Stimulated activated naive CD4-positive, alpha-beta T cell treated with Interleukin-2 at 50 U/mL for 16 hours (primary cell): ENCODE results near the gene E2F2.
A peak's percentile ranks its signal among the peaks of the same experiment; 100 is the strongest.

Experiments
- DNase-seq: peaks from one replicate; lab custom pipeline; 2025; lab: John Stamatoyannopoulos, UW

The E2F2 gene, protein sequence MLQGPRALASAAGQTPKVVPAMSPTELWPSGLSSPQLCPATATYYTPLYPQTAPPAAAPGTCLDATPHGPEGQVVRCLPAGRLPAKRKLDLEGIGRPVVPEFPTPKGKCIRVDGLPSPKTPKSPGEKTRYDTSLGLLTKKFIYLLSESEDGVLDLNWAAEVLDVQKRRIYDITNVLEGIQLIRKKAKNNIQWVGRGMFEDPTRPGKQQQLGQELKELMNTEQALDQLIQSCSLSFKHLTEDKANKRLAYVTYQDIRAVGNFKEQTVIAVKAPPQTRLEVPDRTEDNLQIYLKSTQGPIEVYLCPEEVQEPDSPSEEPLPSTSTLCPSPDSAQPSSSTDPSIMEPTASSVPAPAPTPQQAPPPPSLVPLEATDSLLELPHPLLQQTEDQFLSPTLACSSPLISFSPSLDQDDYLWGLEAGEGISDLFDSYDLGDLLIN

DNA sequence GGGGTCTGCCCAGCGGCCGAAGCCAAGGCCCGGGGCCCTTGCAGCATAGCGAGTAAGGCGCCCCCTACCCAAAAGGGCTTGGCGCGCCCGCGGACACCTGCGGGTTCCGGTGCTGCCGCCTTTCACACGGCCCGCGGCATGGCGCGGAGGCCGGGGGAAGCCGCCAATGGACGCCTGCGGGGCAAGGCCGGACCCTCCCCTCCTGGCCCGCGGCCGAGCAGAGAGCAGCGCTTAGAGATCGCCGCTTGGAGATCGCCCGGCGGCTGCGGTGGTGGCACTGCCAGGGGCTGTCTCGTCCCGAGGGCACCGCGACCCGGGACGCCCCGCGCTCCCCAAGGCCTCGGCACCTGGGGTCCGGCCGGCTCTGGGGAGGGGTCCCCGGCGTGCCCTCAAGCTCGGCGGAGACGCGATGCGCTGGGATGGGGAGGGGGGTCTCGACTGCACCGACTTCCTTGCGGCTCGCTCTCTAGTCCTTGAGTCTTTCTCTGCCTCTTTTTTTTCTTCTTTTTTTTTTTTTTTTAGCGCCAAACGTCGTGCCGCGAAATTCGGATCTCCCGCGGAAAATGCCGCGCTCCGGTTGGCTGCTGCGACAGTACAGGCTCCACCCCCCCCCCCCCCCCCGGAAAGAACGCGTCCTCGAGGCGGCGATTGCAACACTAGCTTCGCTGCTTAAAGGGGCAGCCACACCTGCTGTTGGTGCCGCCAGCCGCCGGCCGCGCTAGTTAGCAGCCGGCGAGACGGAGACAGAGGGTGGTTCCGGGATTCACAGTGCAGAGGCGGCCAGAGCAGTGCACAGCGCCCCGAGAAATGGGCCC is at the start of gene E2F2:
E2F2 (minus strand) TSS at position 487 of the 815 bp plus-strand sequence; CDS start at position 47, 440 bp downstream.
- peak; percentile 89 for DNase-seq

DNA sequence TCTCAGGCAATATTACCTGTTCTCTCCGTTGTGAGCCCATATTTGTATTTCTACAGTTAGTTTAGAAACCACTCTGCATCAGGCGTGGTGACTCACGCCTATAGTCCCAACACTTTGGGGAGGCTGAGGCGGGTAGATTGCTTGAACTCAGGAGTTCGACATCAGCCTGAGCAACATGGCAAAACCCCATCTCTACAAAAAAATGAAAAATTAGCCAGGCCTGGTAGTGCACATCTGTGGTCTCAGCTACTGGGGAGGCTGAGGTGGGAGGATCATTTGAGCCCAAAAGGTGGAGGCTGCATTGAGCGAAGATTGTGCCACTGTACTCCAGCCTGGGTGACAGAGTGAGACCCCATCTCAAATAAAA is 47.9 kb upstream of the E2F2 start:
- DNase-seq: no peak

DNA sequence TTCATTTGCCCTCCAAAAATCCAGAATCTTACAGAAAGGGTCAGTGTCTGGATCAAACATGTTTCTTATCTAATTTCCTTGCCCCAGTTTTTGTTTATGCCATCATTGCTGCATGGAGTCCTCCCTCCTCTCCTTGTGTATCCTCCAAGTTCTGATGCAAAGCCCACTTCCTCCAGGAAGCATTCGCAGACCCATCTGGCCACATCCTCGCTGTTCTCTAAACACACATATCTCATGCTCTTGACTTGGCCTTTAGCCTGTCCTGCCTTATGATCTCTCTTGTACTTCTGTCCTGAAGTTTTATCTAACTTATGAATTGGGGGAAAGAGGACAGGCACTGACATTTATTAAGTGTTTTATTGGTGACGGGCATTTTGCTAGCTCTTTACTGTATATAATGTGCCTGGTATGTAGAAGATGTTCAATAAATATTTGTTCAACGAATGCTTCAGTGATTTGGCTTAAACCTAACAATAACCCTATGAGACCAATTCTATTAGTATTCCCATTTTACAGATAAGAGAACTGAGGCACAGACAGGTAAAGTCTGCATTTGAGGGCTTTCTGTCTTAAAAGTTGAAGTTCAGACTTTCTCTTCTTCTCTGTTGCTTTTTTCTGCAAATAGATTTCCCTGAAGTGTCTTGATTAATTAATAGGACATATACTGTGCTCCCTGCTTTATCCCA is 47.4 kb upstream of the E2F2 start:
- DNase-seq: no peak

DNA sequence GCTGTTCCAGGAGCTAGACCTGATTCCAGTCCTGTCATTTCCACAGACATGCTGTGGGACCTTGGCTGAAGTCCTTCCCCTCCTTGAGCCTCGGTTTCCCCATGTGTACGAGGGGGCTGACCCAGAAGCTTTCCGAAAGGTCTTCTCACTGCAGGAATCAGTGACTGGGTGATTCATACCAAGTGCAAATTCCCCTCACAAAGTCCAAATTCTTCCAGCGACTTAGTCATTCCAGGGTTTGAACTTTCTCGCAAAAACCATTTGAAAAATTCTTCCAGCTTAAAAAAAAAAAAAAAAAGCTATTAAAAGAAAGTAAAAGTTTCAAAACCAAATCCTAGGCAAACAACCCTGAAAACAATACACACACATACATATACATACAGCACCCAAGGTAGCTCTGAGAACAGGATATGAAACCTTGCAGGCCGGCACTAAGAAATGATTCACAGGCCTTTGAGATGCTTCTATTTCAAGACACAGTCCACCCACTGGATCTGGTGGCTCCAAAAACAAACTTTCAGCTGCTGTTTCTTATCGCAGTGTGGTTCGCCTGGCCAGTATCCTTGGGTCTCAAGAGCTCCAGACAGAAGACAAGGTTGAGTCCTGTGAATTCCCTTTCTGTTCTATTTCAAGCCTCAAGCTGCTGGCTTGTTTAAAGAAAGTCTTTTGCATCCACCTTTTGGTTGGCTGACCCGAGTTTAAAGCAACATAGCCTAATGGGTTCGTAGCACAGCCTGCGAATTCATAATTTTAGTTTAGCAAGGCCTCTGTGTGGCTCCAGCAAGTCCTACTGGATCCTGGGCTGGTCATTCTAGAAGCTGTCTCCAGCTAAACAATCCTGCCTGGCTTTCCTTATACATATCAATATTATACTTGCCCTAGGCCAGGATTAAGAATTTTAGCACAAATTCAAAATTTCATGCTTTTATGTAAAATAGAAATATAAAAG is 46.3 kb upstream of the E2F2 start:
- DNase-seq: peak; percentile 27

DNA sequence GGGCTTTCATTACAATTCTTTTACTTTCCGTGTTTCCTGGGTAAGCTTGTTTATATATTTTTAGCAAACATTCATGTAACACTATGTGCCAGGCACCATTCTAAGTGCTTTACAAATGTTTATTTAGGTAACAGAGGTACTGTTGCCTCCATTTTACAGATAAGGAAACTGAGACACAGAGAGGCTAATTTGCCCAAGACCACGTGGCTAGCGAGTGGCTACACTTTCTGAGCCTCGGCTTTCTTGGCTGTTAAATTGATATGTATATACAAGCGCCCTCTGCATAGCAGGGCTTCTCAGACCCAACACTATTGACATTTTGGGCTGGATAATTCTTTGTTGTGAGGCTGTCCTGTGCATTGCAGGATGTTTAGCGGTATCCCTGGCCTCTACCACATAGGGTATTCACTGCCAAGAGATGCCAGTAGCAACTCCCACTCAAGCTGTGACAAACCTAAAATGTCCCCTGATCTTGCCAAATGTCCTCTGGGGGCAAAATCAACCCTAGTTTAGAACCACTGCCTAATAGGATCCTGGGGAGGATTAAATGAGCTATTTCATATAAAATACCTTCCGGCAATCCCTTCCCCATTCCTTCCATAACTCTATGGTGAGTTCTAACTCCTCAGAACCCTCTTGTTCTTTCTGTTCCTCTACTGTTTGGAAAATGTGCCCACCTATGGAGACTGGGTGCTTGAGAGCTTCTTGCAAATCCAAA is 45.5 kb upstream of the E2F2 start:
- no peak for DNase-seq

DNA sequence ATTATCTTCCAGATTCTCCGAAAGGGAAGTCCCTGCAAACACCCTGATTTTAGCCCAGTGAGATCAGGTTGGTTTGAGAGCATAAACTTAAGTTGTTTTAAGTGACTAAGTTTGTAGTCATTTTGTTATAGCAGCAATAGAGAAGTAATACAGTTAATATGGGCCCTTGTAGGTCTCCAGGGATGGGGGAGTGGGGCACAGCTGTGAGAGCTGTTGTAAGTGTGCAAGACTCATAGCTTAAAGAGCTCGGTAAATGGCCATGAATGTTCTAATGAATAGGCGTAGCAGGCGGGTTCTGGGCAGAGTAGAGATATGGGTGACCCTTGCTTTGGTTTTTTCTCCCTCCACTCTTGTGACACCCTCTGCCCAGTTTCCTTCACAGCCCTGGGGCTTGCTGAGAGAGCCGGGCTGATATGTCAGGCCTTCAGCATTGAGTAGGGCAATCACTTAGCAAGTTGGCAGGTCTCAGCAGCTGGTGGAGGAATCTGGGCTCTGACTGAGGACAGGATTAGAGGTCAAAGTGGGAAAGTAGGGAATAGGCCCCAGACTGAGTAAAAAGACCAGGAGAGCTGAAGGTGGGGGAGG is 44.3 kb upstream of the E2F2 start:
- no peak for DNase-seq

DNA sequence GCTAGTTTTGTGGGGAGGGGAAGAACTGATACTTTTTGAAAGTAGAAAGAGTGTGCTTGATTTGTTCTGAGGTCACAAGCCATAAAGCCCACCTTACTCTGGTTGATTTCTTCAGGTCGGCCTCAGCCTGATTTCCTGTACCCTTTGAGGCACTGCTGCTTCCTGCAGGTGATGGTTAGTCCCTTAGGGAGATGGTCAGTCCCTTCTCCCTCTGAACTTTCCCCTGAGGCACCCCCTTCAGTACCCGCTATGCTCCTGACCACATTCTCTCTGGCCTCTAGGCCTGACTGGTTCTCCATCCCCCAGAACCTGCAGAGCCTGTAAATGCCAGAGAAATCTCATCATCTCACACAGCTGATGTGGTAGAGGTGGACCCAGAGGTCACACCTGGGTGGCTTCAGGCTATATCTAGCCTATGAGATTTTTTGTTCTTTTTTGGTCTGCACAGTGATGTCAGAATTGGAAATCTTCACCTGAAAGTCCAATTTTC is 43.3 kb upstream of the E2F2 start:
- no peak for DNase-seq

DNA sequence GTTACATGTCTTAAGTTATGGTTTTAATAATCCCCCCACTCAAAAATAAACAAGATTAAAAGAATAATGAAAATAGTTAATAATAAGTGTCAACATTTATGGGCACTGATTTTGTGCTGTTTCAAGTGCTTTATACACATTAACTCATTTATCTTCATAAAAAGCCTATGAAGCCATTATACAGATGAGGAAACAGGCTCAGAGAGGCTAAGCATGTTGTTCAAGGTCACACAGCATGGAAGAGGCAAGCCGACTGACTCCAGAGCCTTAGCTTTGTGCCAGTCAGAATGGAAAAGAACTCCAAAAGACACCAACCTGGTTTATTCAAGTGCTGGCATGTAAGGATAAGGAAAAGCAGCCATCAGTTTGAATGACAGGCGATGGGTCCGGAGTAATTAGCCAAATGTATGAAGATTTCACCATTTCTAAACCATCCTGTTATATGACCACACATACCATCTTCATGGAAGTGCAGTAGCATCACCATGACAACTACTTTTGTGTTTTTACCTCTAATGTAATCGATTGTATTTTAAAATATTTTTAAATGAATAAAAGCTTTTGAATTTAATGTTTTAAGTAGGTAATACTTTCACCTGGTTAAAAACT is 42.6 kb upstream of the E2F2 start:
- no peak for DNase-seq

DNA sequence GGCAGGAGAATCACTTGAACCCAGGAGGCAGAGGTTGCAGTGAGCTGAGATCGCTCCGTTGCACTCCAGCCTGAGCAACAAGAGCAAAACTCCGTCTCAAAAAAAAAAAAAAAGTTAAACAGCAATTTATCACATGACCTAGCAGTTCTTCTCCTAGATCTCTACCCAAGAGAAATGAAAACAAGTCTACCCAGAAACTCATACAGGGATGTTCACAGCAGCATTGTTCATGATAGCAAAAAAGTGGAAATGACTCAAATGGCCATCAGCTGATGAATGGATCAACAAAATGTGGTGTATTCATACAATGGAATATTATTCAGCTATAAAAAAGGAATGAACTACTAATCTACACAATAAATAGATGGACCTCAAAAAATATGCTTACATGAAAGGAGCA is 40.4 kb upstream of the E2F2 start:
- DNase-seq: no peak

DNA sequence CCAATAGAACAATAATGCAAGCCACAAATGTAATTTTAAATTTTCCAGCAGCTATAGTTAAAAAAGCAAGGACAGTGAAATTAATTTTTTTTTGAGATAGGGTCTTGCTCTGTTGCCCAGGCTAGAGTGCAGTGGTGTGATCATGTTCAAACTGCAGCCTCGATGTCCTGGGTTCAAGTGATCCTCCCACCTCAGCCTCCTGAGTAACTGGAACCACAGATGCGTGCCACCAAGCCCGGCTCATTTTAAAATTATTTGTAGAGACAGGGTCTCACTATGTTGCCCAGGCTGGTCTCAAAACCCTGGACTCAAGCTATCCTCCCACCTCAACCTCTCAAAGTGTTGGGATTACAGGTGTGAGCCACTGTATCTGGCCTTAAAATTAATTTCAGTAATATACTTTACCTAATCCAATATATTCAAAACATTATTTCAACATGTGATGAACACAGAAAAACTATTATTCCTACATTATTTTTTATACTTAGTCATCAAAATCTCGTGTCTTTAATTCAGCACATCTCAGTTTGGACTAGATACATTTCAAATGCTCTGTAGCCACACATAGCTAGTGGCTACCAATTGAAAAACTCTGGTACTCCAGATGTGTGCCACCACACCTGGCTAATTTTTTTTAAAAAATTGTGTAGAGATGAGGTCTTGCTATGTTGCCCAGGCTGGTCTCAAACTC is 39.1 kb upstream of the E2F2 start:
- DNase-seq: no peak

DNA sequence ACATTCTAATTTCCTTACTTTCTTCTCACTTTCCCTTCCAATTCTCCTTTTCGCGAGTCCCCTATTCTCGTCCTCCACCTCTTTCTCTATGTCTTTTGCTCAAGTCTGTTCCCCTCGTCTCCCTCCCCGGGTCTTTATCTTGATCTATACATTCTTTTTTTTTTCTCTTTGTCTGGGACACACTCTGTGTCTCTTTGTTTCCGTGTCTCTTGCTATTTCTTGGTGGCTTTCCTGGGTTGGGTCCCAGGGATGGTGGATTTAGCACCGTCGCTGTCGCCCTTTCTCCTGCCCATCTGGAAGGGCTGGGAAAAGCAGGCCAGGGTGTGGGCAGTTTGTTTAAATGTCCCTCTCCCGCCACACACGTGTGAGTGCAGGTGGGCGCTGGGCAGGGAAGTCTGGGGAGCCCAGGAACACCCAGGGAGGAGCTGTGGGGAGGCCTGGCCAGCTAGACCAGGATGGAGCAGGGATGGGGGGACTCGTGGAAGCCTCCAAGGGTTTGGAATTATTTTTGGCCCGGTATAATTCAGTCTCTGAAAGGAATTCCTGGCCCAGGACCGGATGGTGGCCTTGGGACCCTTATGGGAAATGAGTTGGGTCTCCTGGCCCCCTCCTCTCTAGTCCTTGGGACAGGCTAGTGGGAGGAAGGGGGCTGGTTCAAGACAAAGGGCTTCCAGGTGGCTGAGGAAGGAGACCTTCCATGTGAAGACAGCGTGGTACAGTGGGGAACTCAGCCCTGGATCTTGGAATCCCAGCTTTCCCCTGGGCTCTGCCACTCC is 37.8 kb upstream of the E2F2 start:
- DNase-seq: no peak

DNA sequence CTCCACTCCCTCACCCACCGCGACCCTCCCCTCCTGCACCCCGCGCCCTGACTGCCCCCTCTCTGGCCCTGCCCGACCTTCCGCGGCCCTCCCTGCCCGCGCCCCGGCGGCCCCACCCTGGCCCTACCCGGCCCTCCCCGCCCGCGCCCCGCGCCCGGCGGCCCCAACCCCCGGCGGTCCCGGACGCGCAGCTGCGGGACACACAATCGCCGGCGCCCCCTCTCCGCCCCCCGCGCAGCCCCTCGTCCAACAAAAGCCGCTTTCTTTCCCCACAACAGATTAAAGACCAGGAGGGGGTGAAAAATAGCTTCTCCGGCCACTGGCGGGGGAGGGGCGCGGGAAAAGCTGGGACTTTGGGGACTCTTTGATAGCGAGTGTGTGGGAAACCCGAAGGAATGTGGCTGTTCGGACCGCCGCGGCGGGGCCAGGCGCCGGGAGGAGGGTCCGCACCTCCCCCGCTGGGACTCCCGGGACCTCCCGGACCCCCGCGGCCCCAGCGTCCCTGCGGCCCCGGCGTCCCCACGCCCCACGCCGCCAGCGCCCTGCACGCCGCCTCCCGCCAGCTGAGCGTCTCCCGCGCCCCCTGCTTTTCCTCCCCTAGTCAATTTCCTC is 37.1 kb upstream of the E2F2 start:
- DNase-seq: no peak

DNA sequence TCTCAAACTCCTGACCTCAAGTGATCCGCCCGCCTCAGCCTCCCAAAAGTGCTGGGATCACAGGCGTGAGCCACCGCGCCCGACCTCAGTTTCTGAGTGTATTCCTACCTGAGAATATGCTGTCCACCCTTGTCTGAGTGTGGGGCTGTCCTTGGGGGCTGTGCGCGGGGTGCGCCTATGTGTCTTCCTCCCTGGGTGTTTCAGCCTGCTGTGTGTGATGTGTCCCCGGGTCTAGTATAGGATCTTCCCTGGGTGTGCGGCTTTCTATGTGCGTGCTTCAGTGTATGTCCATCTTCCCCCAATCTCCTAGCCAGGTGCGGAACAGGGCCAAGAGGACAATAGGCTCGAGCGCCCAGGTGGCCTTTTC is 36.6 kb upstream of the E2F2 start:
- DNase-seq: no peak

DNA sequence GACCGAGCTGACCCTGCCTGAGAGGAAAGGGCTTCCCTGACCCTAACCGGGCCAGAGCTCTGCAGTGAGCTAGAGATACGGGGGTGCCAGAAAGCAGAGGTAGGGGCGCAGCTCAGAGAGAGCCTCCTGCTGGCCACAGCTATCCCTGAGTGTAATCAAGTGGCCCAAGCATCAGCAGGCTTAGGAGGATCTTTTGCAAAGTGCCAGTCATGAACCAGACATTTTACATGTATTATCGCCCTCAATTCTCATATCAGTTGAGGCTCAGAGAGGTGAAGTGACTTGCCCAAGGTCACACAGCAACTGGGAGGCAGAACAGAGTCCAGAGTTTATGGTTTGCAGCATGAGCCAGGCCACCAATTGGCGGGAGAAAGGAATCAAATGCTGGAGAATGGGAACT is 35.3 kb upstream of the E2F2 start:
- no peak for DNase-seq

DNA sequence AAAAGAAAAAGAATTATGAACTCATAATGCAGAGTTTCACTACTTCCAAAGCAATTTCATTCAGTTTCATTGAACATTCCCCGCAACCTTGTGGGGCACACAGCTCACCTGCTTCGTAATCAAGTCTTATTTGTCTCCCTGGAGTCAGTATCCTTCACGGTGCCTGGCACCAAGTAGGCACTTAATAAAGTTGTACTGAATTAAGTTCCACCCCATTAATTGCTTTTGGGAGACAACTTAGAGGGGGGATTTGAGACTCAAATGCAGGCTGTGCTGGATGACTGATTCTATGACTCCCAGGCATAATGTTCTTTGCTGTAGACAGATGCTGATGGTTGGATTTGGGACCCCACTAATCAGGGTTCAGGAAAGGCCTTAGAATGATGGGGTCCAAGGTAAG is 34.7 kb upstream of the E2F2 start:
- DNase-seq: no peak

DNA sequence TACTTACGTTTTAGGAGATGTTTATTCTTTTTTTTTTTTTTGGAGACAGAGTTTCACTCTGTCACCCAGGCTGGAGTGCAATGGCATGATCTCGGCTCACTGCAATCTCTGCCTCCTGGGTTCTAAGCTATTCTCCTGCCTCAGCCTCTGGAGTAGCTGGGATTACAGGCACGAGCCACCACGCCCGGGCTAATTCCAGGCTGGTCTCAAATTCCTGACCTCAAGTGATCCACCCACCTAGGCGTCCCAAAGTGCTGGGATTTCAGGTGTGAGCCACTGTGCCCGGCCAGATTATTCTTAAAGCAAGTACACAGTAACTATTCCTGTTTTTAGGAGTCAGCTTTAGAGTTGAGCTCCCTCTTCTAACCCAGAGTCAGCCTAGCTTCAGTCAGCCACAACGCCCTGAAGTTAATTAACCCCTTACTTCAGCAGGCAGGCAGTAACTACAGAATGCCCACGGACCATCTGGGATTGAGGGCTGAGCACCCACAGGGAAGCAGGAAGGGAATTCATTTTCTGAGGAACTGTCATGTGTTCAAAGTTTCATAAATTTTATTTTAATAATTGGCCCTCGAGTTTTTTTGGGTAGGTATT is 33.6 kb upstream of the E2F2 start:
- no peak for DNase-seq

DNA sequence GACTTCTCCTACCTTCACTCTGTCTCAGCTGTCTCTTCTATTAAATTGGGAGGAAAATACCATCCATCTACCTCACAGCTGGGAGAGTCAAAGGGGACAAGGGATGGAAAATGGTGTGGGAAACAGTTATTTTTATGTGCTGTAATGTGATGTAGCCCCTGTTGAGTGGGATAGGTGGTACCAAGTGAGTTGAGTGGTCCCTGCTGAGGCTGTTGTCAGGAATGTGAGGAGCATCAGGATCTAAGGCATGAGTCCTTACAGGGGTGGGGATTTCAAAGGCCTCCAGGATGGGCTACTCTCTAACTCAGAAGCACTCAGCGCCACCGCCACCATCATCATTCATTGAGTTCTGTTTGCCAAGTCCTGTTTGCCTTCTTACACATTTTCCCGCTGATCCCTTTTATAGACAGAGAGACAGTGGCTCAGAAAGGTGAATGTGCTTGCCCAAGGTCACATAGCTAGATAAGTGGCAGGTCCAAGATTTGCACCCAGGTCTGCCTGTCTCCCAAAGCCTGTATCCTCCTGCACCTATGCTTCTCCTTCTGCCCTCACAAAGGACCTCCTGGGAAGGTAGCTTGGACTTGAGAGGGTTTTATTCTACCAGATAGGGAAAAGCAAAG is 32.8 kb upstream of the E2F2 start:
- no peak for DNase-seq
